T-cell (primary cell): Measurements from ENCODE around the gene FBLN7. TPM values are rescaled to one million over a fixed set of nuclear protein-coding genes. Genes with fewer than 3 reads are reported as not detected.

ENCODE experiments used
- ATAC-seq, 4 experiments: fragments of 200-7000 bp in 3 of 4; fragments of 150-1000 bp in 1 of 4; cut with Tn5 transposase; replicated peaks in 1 of 4; 1 replicate in 3 of 4; 2 replicates in 1 of 4; pipeline ENCODE4 v1.10.0; 2021; ENCODE audit warnings: moderate library complexity in 3 of 4, mild to moderate bottlenecking in 2 of 4, moderate number of reproducible peaks in 1 of 4
- CTCF ChIA-PET, 2 donors: fragments of 300-600 bp; sonication (Branson Sonifier 250); formaldehyde crosslinking; loops; one replicate each; lab custom pipeline; 2022; ENCODE audit warnings: antibody characterized with exemption in 2 of 2; lab: Charles Lee
- POLR2A ChIA-PET, 2 donors: fragments of 300-600 bp; sonication (Branson Sonifier 250); formaldehyde crosslinking; loops; one replicate each; lab custom pipeline; 2022; ENCODE audit warnings: antibody characterized with exemption in 2 of 2; lab: Charles Lee
- DNase-seq, 35 experiments: peaks; one replicate each; pipeline versions ENCODE4 v3.0.0 to v3.0.0-alpha.2; 2013 to 2023
- H3K27ac ChIP-seq: one replicate; pipeline ENCODE4 v1.5.1; 2013; ENCODE audit warnings: low read length
- H3K27me3 ChIP-seq, 2 experiments: replicated peaks in 1 of 2; 1 replicate in 1 of 2; 2 replicates in 1 of 2; pipeline versions ENCODE4 v1.6.1 to v1.7.0; 2013; ENCODE audit warnings: low read length in 1 of 2, mixed read lengths in 1 of 2; ENCODE audit not compliant: control insufficient read depth in 2 of 2, insufficient read depth in 2 of 2; ENCODE audit errors: extremely low read depth in 1 of 2
- H3K36me3 ChIP-seq, 2 donors: 1 replicate in 1 of 2; 2 replicates in 1 of 2; pipeline versions ENCODE4 v1.6.1 to v1.7.0; 2013; ENCODE audit warnings: low read length in 1 of 2; ENCODE audit not compliant: control insufficient read depth in 2 of 2, insufficient read depth in 1 of 2; ENCODE audit errors: extremely low read depth in 1 of 2
- H3K4me1 ChIP-seq, 2 experiments: 1 replicate in 1 of 2; 2 replicates in 1 of 2; pipeline versions ENCODE4 v1.6.1 to v1.7.0; 2013; ENCODE audit warnings: low read length in 2 of 2, mixed read lengths in 1 of 2; ENCODE audit not compliant: insufficient read depth in 2 of 2, control insufficient read depth in 1 of 2; ENCODE audit errors: extremely low read depth in 1 of 2
- H3K4me3 ChIP-seq, 2 donors: 1 replicate in 1 of 2; 2 replicates in 1 of 2; pipeline versions ENCODE4 v1.5.1 to v1.7.0; 2013; ENCODE audit warnings: mild to moderate bottlenecking in 2 of 2, low read length in 1 of 2, moderate library complexity in 1 of 2; ENCODE audit not compliant: control insufficient read depth in 1 of 2; ENCODE audit errors: extremely low read depth in 1 of 2
- H3K9me3 ChIP-seq: 2 replicates; pipeline ENCODE4 v1.7.0; 2013
- H3K27ac Mint-ChIP-seq, 2 donors: one replicate each; pipeline ENCODE4 v1.8.0; 2020 to 2021; ENCODE audit warnings: mild to moderate bottlenecking in 2 of 2, mixed read lengths in 2 of 2
- H3K27me3 Mint-ChIP-seq, 2 donors: one replicate each; pipeline ENCODE4 v1.8.0; 2021 to 2022; ENCODE audit warnings: mixed read lengths in 2 of 2
- H3K36me3 Mint-ChIP-seq: one replicate; pipeline ENCODE4 v1.8.0; 2021; ENCODE audit warnings: mixed read lengths
- H3K4me1 Mint-ChIP-seq, 3 donors: one replicate each; pipeline ENCODE4 v1.8.0; 2020 to 2022; ENCODE audit warnings: mixed read lengths in 3 of 3, mild to moderate bottlenecking in 1 of 3
- H3K4me3 Mint-ChIP-seq, 3 donors: one replicate each; pipeline ENCODE4 v1.8.0; 2020 to 2022; ENCODE audit warnings: mild to moderate bottlenecking in 3 of 3, mixed read lengths in 3 of 3, moderate library complexity in 3 of 3
- H3K9me3 Mint-ChIP-seq, 3 donors: one replicate each; pipeline ENCODE4 v1.8.0; 2020 to 2022; ENCODE audit warnings: mixed read lengths in 3 of 3
- WGBS: methylation state at CpG from one replicate; pipeline ENCODE4 v1.1.5; 2013; ENCODE audit warnings: missing lambda C conversion rate; ENCODE audit not compliant: insufficient coverage; 5-methylcytosine and 5-hydroxymethylcytosine counted together
- total RNA-seq, 35 experiments: library from RNA in 6 of 35; stranded (reverse) in 6 of 35; fragments of 120-200 nt in 1 of 35; gene quantifications; one replicate each; pipeline versions ENCODE4 v1.2.1 to v1.2.4 and lab custom pipeline; 2013 to 2026

Gene FBLN7
- total RNA-seq, 5 donors from 2014 or later (not counting 1 experiment from before 2014, with no cell fraction given) = 11.9 to 68.5 (median 48.8) TPM

GRCh38 chr2:112150851-112151250 is 12.7 kb downstream of the FBLN7 start:
- ATAC-seq = no peak
- no peak for DNase-seq
- H3K27ac Mint-ChIP-seq = no peak overlapping the region

GRCh38 chr2:112151271-112151670 is 13.1 kb downstream of the FBLN7 start:
- H3K4me3 ChIP-seq = no peak overlapping the region
- ATAC-seq = no peak
- H3K27ac ChIP-seq = no peak overlapping the region
- Mint-ChIP-seq H3K4me3 (no peak overlapping the region), H3K4me1 (peaks cover 23 to 25% (median 24%) of the 10 kb centered on the region in 3 donors), H3K36me3 (no peaks in the 10 kb centered on the region), H3K9me3 (no peaks in the 10 kb centered on the region), H3K27ac (no peak overlapping the region), H3K27me3 (no peaks in the 10 kb centered on the region)
- DNase-seq = no peak
- peaks cover 12 to 22% of the 10 kb centered on the region in 2 experiments for H3K4me1 ChIP-seq
- H3K27me3 ChIP-seq = peaks cover 0 to 2% of the 10 kb centered on the region in 2 experiments
- CTCF ChIA-PET = no interaction called here
- H3K36me3 ChIP-seq = no peaks in the 10 kb centered on the region
- POLR2A ChIA-PET = no interaction called here
- WGBS = 75% methylated on average over 2 of the region's 5 CpGs
- no peaks in the 10 kb centered on the region for H3K9me3 ChIP-seq

More at GRCh38 chr2:112150851-112151250, 12.7 kb downstream of the FBLN7 start:
- Histone ChIP-seq H3K27ac (no peak overlapping the region), H3K36me3 (no peaks in the 10 kb centered on the region), H3K9me3 (no peaks in the 10 kb centered on the region), H3K4me1 (peaks cover 12 to 18% of the 10 kb centered on the region in 2 experiments), H3K4me3 (no peak overlapping the region), H3K27me3 (peaks cover 0 to 2% of the 10 kb centered on the region in 2 experiments)
- ChIA-PET CTCF (interaction anchor here in 1 of 2 donors (0.5 kb wide), 1 partner anchor 108 kb away, joined by 3 read pairs; no protein-coding TSS in a partner anchor), POLR2A (no interaction called here)
- H3K36me3 Mint-ChIP-seq = no peaks in the 10 kb centered on the region
- H3K4me1 Mint-ChIP-seq = peaks cover 19 to 21% (median 19%) of the 10 kb centered on the region in 3 donors
- H3K27me3 Mint-ChIP-seq = no peaks in the 10 kb centered on the region
- 93% methylated on average over 9 of the region's 11 CpGs for WGBS
- no peaks in the 10 kb centered on the region for H3K9me3 Mint-ChIP-seq
- H3K4me3 Mint-ChIP-seq = no peak overlapping the region

GRCh38 chr2:112151701-112152440 is 13.7 kb downstream of the FBLN7 start:
- H3K27ac ChIP-seq = no peak overlapping the region
- POLR2A ChIA-PET = no interaction called here
- Mint-ChIP-seq H3K4me1 (peaks cover 28 to 31% (median 29%) of the 10 kb centered on the region in 3 donors), H3K4me3 (no peak overlapping the region), H3K9me3 (no peaks in the 10 kb centered on the region), H3K27ac (no peak overlapping the region), H3K36me3 (no peaks in the 10 kb centered on the region), H3K27me3 (no peaks in the 10 kb centered on the region)
- peaks cover 0 to 2% of the 10 kb centered on the region in 2 experiments for H3K27me3 ChIP-seq
- no peaks in the 10 kb centered on the region for H3K9me3 ChIP-seq
- ATAC-seq (no peak), DNase-seq (no peak)
- H3K4me3 ChIP-seq = no peak overlapping the region
- no peaks in the 10 kb centered on the region for H3K36me3 ChIP-seq
- CTCF ChIA-PET = no interaction called here
- H3K4me1 ChIP-seq = peaks cover 12 to 28% of the 10 kb centered on the region in 2 experiments
- 95% methylated on average over 15 of the region's 18 CpGs for WGBS

GRCh38 chr2:112152476-112153178 is 14.4 kb downstream of the FBLN7 start:
- Mint-ChIP-seq H3K27ac (no peak overlapping the region), H3K36me3 (no peaks in the 10 kb centered on the region), H3K9me3 (no peaks in the 10 kb centered on the region), H3K27me3 (no peaks in the 10 kb centered on the region), H3K4me3 (no peak overlapping the region), H3K4me1 (peaks cover 31 to 32% (median 31%) of the 10 kb centered on the region in 3 donors)
- 90% methylated on average over 5 of the region's 10 CpGs for WGBS
- ATAC-seq (no peak), DNase-seq (no peak)
- H3K36me3 ChIP-seq = no peaks in the 10 kb centered on the region
- H3K27ac ChIP-seq = no peak overlapping the region
- H3K4me3 ChIP-seq = no peak overlapping the region
- POLR2A ChIA-PET = no interaction called here
- H3K27me3 ChIP-seq = peaks cover 0 to 2% of the 10 kb centered on the region in 2 experiments
- H3K9me3 ChIP-seq = no peaks in the 10 kb centered on the region
- peaks cover 12 to 35% of the 10 kb centered on the region in 2 experiments for H3K4me1 ChIP-seq
- CTCF ChIA-PET = no interaction called here

GRCh38 chr2:112153179-112153490 is 14.9 kb downstream of the FBLN7 start:
- ChIA-PET CTCF (no interaction called here), POLR2A (no interaction called here)
- H3K9me3 Mint-ChIP-seq = no peaks in the 10 kb centered on the region
- H3K27ac ChIP-seq = no peak overlapping the region
- ATAC-seq = no peak
- H3K27me3 ChIP-seq = peaks cover 0 to 2% of the 10 kb centered on the region in 2 experiments
- no peak overlapping the region for H3K4me3 ChIP-seq
- no peak for DNase-seq
- H3K4me3 Mint-ChIP-seq = no peak overlapping the region
- no peak overlapping the region for H3K27ac Mint-ChIP-seq
- WGBS = 83% methylated on average over 12 of the region's 12 CpGs
- peaks cover 31 to 32% (median 31%) of the 10 kb centered on the region in 3 donors for H3K4me1 Mint-ChIP-seq
- H3K4me1 ChIP-seq = peaks cover 12 to 35% of the 10 kb centered on the region in 2 experiments
- H3K27me3 Mint-ChIP-seq = no peaks in the 10 kb centered on the region
- no peaks in the 10 kb centered on the region for H3K36me3 ChIP-seq
- no peaks in the 10 kb centered on the region for H3K9me3 ChIP-seq
- no peaks in the 10 kb centered on the region for H3K36me3 Mint-ChIP-seq

- ChIA-PET CTCF (no interaction called here), POLR2A (no interaction called here)
- H3K4me1 Mint-ChIP-seq = peaks cover 31 to 32% (median 31%) of the 10 kb centered on the region in 3 donors
- no peak overlapping the region for H3K27ac Mint-ChIP-seq
- ATAC-seq = no peak
- peaks cover 12 to 35% of the 10 kb centered on the region in 2 experiments for H3K4me1 ChIP-seq
- no peaks in the 10 kb centered on the region for H3K9me3 ChIP-seq
- H3K4me3 ChIP-seq = no peak overlapping the region
- H3K27me3 Mint-ChIP-seq = no peaks in the 10 kb centered on the region
- no peaks in the 10 kb centered on the region for H3K9me3 Mint-ChIP-seq
- no peaks in the 10 kb centered on the region for H3K36me3 ChIP-seq
- DNase-seq = no peak
- 100% methylated on average over 4 of the region's 10 CpGs for WGBS
- peaks cover 0 to 2% of the 10 kb centered on the region in 2 experiments for H3K27me3 ChIP-seq
- no peaks in the 10 kb centered on the region for H3K36me3 Mint-ChIP-seq
- no peak overlapping the region for H3K27ac ChIP-seq
- H3K4me3 Mint-ChIP-seq = no peak overlapping the region
Observed at GRCh38 chr2:112153501-112153900, 15.3 kb downstream of the FBLN7 start.
